VCaP (cell line): ENCODE results near the gene BMPR1B.

Source experiments
- H3K27ac ChIP-seq: fragments of 450-650 bp; 2 replicates; pipeline ENCODE4 v1.5.1; 2017
- TF ChIP-seq, protein P1 (sequence below): fragments of 450-650 bp; conservative IDR thresholded peaks from 2 replicates; pipeline ENCODE4 v1.5.1; 2017; ENCODE audit warnings: mild to moderate bottlenecking, moderate library complexity

The BMPR1B gene

DNA sequence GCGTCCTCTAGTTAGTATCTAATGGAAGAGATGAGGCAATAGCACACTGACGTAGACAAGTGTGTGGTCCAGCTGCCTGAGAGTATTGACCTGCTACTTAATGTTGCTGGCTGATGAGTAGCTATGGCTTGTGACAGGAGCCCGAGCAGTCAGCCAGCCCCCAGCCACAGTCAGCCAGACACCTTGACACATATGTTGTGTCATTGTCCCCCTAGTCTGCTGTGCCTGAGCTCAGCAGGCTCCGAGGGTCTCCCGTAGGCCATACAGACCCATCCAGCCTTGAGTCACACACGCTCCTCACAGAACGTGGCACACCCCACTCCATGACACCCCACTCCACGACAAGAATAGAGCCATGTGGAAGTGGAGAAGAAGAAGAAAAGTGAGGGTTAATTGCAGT, 428.9 kb downstream of the BMPR1B start:
- no peak overlapping the region for H3K27ac ChIP-seq
- TF ChIP-seq, protein P1, sequence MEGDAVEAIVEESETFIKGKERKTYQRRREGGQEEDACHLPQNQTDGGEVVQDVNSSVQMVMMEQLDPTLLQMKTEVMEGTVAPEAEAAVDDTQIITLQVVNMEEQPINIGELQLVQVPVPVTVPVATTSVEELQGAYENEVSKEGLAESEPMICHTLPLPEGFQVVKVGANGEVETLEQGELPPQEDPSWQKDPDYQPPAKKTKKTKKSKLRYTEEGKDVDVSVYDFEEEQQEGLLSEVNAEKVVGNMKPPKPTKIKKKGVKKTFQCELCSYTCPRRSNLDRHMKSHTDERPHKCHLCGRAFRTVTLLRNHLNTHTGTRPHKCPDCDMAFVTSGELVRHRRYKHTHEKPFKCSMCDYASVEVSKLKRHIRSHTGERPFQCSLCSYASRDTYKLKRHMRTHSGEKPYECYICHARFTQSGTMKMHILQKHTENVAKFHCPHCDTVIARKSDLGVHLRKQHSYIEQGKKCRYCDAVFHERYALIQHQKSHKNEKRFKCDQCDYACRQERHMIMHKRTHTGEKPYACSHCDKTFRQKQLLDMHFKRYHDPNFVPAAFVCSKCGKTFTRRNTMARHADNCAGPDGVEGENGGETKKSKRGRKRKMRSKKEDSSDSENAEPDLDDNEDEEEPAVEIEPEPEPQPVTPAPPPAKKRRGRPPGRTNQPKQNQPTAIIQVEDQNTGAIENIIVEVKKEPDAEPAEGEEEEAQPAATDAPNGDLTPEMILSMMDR, result no peak

DNA sequence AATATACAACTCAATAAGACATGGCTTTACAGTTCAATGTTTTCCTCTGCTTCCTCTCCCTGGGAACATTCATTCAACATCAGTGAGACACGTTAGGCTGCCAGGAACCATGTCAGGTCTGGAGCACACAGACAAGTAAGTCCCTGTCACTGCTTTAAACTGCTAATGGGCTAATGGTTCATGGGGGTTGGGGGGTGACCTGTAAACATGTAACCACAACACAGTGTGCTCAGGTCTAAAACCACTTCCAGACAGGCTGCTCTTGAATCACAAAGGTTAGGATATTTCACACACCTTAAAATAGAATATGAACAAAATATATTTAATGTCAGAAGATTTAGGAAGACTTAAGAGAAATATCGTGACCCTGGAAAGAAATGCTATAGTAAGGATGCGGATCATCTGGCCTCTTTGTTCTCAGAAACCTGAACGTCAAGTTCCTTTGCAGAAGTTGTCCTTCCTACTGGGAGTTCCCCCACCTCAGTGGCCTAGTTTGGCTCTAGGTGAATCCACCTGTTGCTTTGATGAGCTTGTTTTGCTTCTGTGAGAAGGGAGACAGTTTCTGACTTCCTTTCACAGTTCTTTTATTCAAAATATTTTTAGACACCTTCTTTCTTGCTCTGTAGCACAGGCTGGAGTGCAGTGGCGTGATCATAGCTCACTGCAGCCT, 431.1 kb downstream of the BMPR1B start:
- TF ChIP-seq, protein P1, result no peak
- H3K27ac ChIP-seq, result no peak overlapping the region

GRCh38 chr4:95190751-95191436, 433.1 kb downstream of the BMPR1B start:
- H3K27ac ChIP-seq, result peak overlapping the region; percentile 23; the same call in 1 of the 2 replicates
- TF ChIP-seq, protein P1, result no peak

DNA sequence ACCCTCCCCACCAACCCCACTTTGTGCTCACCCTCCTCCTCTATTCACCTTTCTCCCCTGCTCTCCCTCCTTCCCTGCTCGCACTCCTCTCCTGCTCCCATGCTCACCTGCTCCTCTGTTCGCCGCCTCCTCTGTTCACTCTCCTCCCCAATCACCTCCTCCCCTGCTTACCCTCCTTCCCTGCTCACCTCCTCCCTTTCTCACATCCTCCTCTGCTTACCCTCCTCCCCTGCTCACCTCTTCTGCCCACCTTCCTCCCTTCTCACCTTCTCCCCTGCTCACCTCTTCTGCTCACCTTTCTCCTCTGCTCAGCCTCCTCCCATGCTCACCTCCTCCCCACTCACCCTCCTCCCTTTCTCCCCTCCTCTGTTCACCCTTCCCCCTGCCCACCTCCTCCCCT, 433.8 kb downstream of the BMPR1B start:
- no peak overlapping the region for H3K27ac ChIP-seq
- TF ChIP-seq, protein P1, result no peak

DNA sequence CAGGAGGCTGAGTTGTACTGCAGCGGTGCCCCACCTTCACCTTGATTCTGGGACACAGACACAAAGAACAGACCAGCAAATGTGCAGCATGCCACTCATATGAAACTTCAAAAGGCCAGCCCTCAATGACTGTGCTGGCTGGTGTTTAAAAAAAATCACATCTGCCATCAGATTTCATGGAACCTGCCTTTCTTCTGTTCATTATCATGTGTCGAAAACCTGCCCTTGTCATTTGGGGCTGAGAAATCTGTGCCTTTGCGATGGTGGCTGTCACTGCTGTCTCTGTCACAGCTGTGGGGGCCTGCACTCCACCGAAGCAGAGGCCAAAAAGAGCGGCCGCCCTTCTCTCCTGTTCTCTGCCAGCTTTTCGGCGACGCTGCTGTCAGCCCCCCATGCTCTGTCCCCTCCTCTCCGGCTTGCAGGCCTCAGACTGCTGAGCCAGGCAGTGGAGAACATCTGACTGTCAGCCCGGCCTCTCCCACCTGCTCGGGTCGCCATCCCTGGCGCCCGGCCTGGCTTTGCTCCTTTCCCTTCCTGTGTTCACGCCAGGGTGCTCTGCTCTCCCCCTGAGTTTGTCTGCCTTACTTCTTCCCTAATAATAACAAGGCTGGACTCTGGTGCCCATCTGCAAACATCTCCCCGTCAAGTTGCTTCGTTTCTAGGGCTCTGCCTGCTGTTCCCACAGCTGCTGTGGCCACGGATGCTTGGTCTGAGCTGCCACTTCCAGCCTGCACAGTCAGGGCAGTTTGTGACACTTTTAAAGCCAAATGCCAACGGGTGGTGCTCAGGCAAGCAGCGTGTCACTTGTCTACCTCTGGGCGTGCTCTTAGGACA, 435.9 kb downstream of the BMPR1B start:
- H3K27ac ChIP-seq, result no peak overlapping the region
- TF ChIP-seq, protein P1, result no peak

GRCh38 chr4:95197353-95197752, 439.6 kb downstream of the BMPR1B start:
- no peak overlapping the region for H3K27ac ChIP-seq
- TF ChIP-seq, protein P1, result no peak

DNA sequence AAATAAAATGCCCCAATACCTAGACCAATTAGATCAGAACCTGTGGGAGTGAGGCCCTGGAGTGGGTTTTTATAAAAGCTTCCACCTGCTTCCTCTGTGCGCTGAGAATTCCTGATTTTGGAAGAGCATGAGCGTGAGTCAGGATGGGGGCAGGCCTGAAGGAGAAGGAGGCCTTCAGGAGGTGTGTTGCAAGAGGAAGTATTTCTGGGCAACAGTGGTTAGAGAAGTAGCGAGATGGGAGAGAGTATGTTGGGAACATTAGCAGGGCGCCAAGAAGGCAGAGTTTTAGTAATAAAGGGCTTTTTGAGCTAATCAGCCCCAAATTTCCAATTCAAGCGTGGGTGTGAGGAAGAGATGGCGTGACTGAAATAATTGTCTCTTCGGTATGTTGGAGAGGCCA, 441.2 kb downstream of the BMPR1B start:
- no peak overlapping the region for H3K27ac ChIP-seq
- TF ChIP-seq, protein P1, result no peak
